Suprapubic skin (tissue), 4 donors: ENCODE data around the gene PPP2R5B.

ENCODE experiments used
- EP300 ChIP-seq: sonication (generic); formaldehyde crosslinking; IDR thresholded peaks from one replicate; pipeline ENCODE4 v1.6.1; 2017; ENCODE audit warnings: antibody characterized with exemption
- POLR2A ChIP-seq, 2 donors: fragments of 450-650 bp; IDR thresholded peaks; one replicate each; pipeline ENCODE4 v1.6.1; 2017; ENCODE audit warnings: antibody characterized with exemption in 2 of 2, mild to moderate bottlenecking in 2 of 2, moderate library complexity in 2 of 2
- POLR2AphosphoS5 ChIP-seq, 3 donors: sonication (generic); formaldehyde crosslinking; IDR thresholded peaks; one replicate each; pipeline ENCODE4 v1.6.1; 2017; ENCODE audit warnings: antibody characterized with exemption in 3 of 3
- TF ChIP-seq, protein P1 (sequence below), 2 donors: fragments of 200-600 bp in 1 of 2; fragments of 450-650 bp in 1 of 2; sonication (generic) in 1 of 2; IDR thresholded peaks; one replicate each; pipeline ENCODE4 v1.5.1; 2016 to 2019; ENCODE audit warnings: antibody characterized with exemption in 2 of 2, mild to moderate bottlenecking in 1 of 2, moderate library complexity in 1 of 2

GRCh38 chr11:64885367-64886286, 38.9 kb upstream of the PPP2R5B start:
- no peak for TF ChIP-seq EP300
- TF ChIP-seq, protein P1, sequence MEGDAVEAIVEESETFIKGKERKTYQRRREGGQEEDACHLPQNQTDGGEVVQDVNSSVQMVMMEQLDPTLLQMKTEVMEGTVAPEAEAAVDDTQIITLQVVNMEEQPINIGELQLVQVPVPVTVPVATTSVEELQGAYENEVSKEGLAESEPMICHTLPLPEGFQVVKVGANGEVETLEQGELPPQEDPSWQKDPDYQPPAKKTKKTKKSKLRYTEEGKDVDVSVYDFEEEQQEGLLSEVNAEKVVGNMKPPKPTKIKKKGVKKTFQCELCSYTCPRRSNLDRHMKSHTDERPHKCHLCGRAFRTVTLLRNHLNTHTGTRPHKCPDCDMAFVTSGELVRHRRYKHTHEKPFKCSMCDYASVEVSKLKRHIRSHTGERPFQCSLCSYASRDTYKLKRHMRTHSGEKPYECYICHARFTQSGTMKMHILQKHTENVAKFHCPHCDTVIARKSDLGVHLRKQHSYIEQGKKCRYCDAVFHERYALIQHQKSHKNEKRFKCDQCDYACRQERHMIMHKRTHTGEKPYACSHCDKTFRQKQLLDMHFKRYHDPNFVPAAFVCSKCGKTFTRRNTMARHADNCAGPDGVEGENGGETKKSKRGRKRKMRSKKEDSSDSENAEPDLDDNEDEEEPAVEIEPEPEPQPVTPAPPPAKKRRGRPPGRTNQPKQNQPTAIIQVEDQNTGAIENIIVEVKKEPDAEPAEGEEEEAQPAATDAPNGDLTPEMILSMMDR (IDR thresholded peaks at IDR 0.05): no peak
- no peak for TF ChIP-seq POLR2AphosphoS5 (IDR thresholded peaks at IDR 0.05)
- TF ChIP-seq POLR2A (IDR thresholded peaks at IDR 0.05): no peak
